ENCODE data around the gene CCDC68.

The CCDC68 gene

GRCh38 chr18:54957996-54958395 is 1.3 kb downstream of the CCDC68 start:
- H3K36me3 Mint-ChIP-seq (ENCODE audit: low read depth): no peaks in the 10 kb centered on the region
- H3K4me3 Mint-ChIP-seq: no peak overlapping the region
- no peak for TF ChIP-seq CTCF (IDR thresholded peaks at IDR 0.05)
- H3K27me3 Mint-ChIP-seq (ENCODE audit: low read depth, poor library complexity): peaks cover 2% of the 10 kb centered on the region
- no peak overlapping the region for H3K27ac Mint-ChIP-seq
- no peak for DNase-seq
- peaks cover 6% of the 10 kb centered on the region for H3K9me3 Mint-ChIP-seq
- H3K4me1 Mint-ChIP-seq: peaks cover 26% of the 10 kb centered on the region

- peaks cover 6% of the 10 kb centered on the region for H3K9me3 Mint-ChIP-seq
- H3K27me3 Mint-ChIP-seq (ENCODE audit: low read depth, poor library complexity): peaks cover 2% of the 10 kb centered on the region
- no peak for DNase-seq
- H3K4me1 Mint-ChIP-seq: peaks cover 21% of the 10 kb centered on the region
- no peak for TF ChIP-seq CTCF (IDR thresholded peaks at IDR 0.05)
- H3K36me3 Mint-ChIP-seq (ENCODE audit: low read depth): no peaks in the 10 kb centered on the region
- H3K27ac Mint-ChIP-seq: no peak overlapping the region
- no peak overlapping the region for H3K4me3 Mint-ChIP-seq
Measured at GRCh38 chr18:54957296-54957832, 1.9 kb downstream of the CCDC68 start.

- no peaks in the 10 kb centered on the region for H3K27me3 Mint-ChIP-seq (ENCODE audit: low read depth, poor library complexity)
- no peak for DNase-seq
- H3K27ac Mint-ChIP-seq: no peak overlapping the region
- H3K4me3 Mint-ChIP-seq: no peak overlapping the region
- TF ChIP-seq CTCF (IDR thresholded peaks at IDR 0.05): no peak
- no peaks in the 10 kb centered on the region for H3K36me3 Mint-ChIP-seq (ENCODE audit: low read depth)
- H3K9me3 Mint-ChIP-seq: no peaks in the 10 kb centered on the region
- peaks cover 21% of the 10 kb centered on the region for H3K4me1 Mint-ChIP-seq
Measured at GRCh38 chr18:54956506-54956905, 2.8 kb downstream of the CCDC68 start.

GRCh38 chr18:54952026-54952425 is 7.2 kb downstream of the CCDC68 start:
- DNase-seq: no peak
- H3K4me3 Mint-ChIP-seq: no peak overlapping the region
- H3K4me1 Mint-ChIP-seq: peaks cover 5% of the 10 kb centered on the region
- H3K27ac Mint-ChIP-seq: no peak overlapping the region
- H3K9me3 Mint-ChIP-seq: no peaks in the 10 kb centered on the region
- no peaks in the 10 kb centered on the region for H3K36me3 Mint-ChIP-seq (ENCODE audit: low read depth)
- TF ChIP-seq CTCF (IDR thresholded peaks at IDR 0.05): no peak
- H3K27me3 Mint-ChIP-seq (ENCODE audit: low read depth, poor library complexity): peaks cover 7% of the 10 kb centered on the region

- DNase-seq: no peak
- no peaks in the 10 kb centered on the region for H3K9me3 Mint-ChIP-seq
- no peak overlapping the region for H3K4me3 Mint-ChIP-seq
- H3K27me3 Mint-ChIP-seq (ENCODE audit: low read depth, poor library complexity): peaks cover 7% of the 10 kb centered on the region
- H3K4me1 Mint-ChIP-seq: no peaks in the 10 kb centered on the region
- no peak for TF ChIP-seq CTCF (IDR thresholded peaks at IDR 0.05)
- H3K36me3 Mint-ChIP-seq (ENCODE audit: low read depth): no peaks in the 10 kb centered on the region
- no peak overlapping the region for H3K27ac Mint-ChIP-seq
Measured at GRCh38 chr18:54950221-54950620, 9.0 kb downstream of the CCDC68 start.

- no peak overlapping the region for H3K27ac Mint-ChIP-seq
- H3K4me3 Mint-ChIP-seq: no peak overlapping the region
- H3K4me1 Mint-ChIP-seq: no peaks in the 10 kb centered on the region
- no peak for DNase-seq
- H3K9me3 Mint-ChIP-seq: no peaks in the 10 kb centered on the region
- H3K36me3 Mint-ChIP-seq (ENCODE audit: low read depth): no peaks in the 10 kb centered on the region
- no peak for TF ChIP-seq CTCF (IDR thresholded peaks at IDR 0.05)
- H3K27me3 Mint-ChIP-seq (ENCODE audit: low read depth, poor library complexity): peaks cover 7% of the 10 kb centered on the region
Measured at GRCh38 chr18:54949588-54949987, 9.7 kb downstream of the CCDC68 start.
